Testis (tissue), 3 donors: ENCODE data around the gene ANO6. TPM values are rescaled to one million over a fixed set of nuclear protein-coding genes. Genes with fewer than 3 reads are reported as not detected.

Experiments used
- DNase-seq: peaks from one replicate; pipeline ENCODE4 v3.0.0-alpha.2; 2019
- H3K27ac ChIP-seq, 2 donors: fragments of 200-600 bp; sonication (generic); one replicate each; pipeline ENCODE4 v1.5.1; 2019
- H3K27me3 ChIP-seq: fragments of 200-600 bp; sonication (generic); one replicate; pipeline ENCODE4 v1.5.1; 2019
- H3K36me3 ChIP-seq: fragments of 200-600 bp; sonication (generic); one replicate; pipeline ENCODE4 v1.5.1; 2017; ENCODE audit warnings: low read depth; ENCODE audit errors: missing control alignments
- H3K4me1 ChIP-seq: fragments of 200-600 bp; sonication (generic); one replicate; pipeline ENCODE4 v1.5.1; 2019
- H3K4me3 ChIP-seq, 2 donors: fragments of 200-600 bp; sonication (generic); one replicate each; pipeline ENCODE4 v1.5.1; 2017 to 2019
- H3K9me3 ChIP-seq: fragments of 200-600 bp; sonication (generic); one replicate; pipeline ENCODE4 v1.5.1; 2017
- CTCF ChIP-seq, 3 experiments: fragments of 450-650 bp in 2 of 3; fragments of 200-600 bp in 1 of 3; sonication (generic) in 1 of 3; IDR thresholded peaks; one replicate each; pipeline ENCODE4 v1.5.1; 2016 to 2019; ENCODE audit warnings: antibody characterized with exemption in 3 of 3, mild to moderate bottlenecking in 2 of 3, moderate library complexity in 1 of 3
- POLR2A ChIP-seq: fragments of 450-650 bp; IDR thresholded peaks from one replicate; pipeline ENCODE4 v1.6.1; 2017; ENCODE audit warnings: antibody characterized with exemption, mild to moderate bottlenecking, moderate library complexity
- WGBS, 2 donors: methylation state at CpG; one replicate each; pipeline ENCODE4 v1.1.5; 2018; 5-methylcytosine and 5-hydroxymethylcytosine counted together
- intact Hi-C: fragments of 100-400 bp; cut with DNase I; formaldehyde crosslinking; loops from one replicate; pipeline ENCODE4 v1.15.1; 2023; ENCODE audit warnings: low total_unique reads
- polyA plus RNA-seq: library from polyadenylated mRNA; stranded (reverse); fragments of 350-450 nt; fragmentation: Illumina TruSeq; extraction: RNeasy Lipid Tissue Mini Kit (QIAGEN cat#74804); gene quantifications from one replicate; pipeline ENCODE4 v1.2.3, GENCODE V29; 2014; ENCODE audit warnings: low read depth, low replicate concordance; ENCODE audit not compliant: insufficient read depth
- total RNA-seq, 2 donors: library from RNA; depleted of rRNA; stranded (reverse); fragments of >200 nt; gene quantifications; one replicate each; pipeline ENCODE4 v1.2.3, GENCODE V29; 2016

ANO6 gene
- total and polyA plus RNA-seq, 3 donors from 2014 or later: 33.1 to 75.7 (median 58.0) TPM

- no peaks in the 10 kb centered on the region for H3K9me3 ChIP-seq
- intact Hi-C loops: no loop called here
- no peak overlapping the region for H3K27ac ChIP-seq
- H3K36me3 ChIP-seq: no peaks in the 10 kb centered on the region
- WGBS, 2 donors: 86 to 97% methylated on average over 1 of the region's 1 CpG
- DNase-seq: no peak
- H3K27me3 ChIP-seq: no peaks in the 10 kb centered on the region
- peaks cover 6% of the 10 kb centered on the region for H3K4me1 ChIP-seq
- no peak overlapping the region for H3K4me3 ChIP-seq
- no peak for TF ChIP-seq CTCF (IDR thresholded peaks at IDR 0.05)
- TF ChIP-seq POLR2A: no peak
Measured at GRCh38 chr12:45329702-45330101, 113.8 kb downstream of the ANO6 start.

- Histone ChIP-seq H3K36me3 (no peaks in the 10 kb centered on the region), H3K27me3 (no peaks in the 10 kb centered on the region), H3K4me3 (no peak overlapping the region), H3K27ac (peak overlapping the region in 1 of 2 donors; percentile 5), H3K9me3 (no peaks in the 10 kb centered on the region), H3K4me1 (peaks cover 6% of the 10 kb centered on the region)
- DNase-seq: no peak
- 60 to 63% methylated on average over 2 of the region's 2 CpGs for WGBS, 2 donors
- no peak for TF ChIP-seq CTCF (IDR thresholded peaks at IDR 0.05)
- no peak for TF ChIP-seq POLR2A
- intact Hi-C loops: no loop called here
Measured at GRCh38 chr12:45331552-45331951, 115.7 kb downstream of the ANO6 start.

GRCh38 chr12:45334396-45334795 is 118.5 kb downstream of the ANO6 start:
- Histone ChIP-seq H3K9me3 (no peaks in the 10 kb centered on the region), H3K27me3 (no peaks in the 10 kb centered on the region), H3K4me3 (no peak overlapping the region), H3K4me1 (peaks cover 2% of the 10 kb centered on the region), H3K36me3 (no peaks in the 10 kb centered on the region), H3K27ac (no peak overlapping the region)
- no peak for TF ChIP-seq POLR2A
- TF ChIP-seq CTCF (IDR thresholded peaks at IDR 0.05): no peak
- intact Hi-C loops: no loop called here
- WGBS, 2 donors: 73 to 93% methylated on average over 1 of the region's 1 CpG
- DNase-seq: no peak

- no peak overlapping the region for H3K27ac ChIP-seq
- no peak for TF ChIP-seq POLR2A
- TF ChIP-seq CTCF (IDR thresholded peaks at IDR 0.05): no peak
- no peak overlapping the region for H3K4me3 ChIP-seq
- intact Hi-C loops: no loop called here
- no peaks in the 10 kb centered on the region for H3K9me3 ChIP-seq
- no peaks in the 10 kb centered on the region for H3K4me1 ChIP-seq
- no peak for DNase-seq
- 90 to 97% methylated on average over 2 of the region's 2 CpGs for WGBS, 2 donors
- no peaks in the 10 kb centered on the region for H3K27me3 ChIP-seq
- no peaks in the 10 kb centered on the region for H3K36me3 ChIP-seq
Measured at GRCh38 chr12:45336331-45336730, 120.4 kb downstream of the ANO6 start.

- H3K4me1 ChIP-seq: no peaks in the 10 kb centered on the region
- no peak for DNase-seq
- 76 to 91% methylated on average over 3 of the region's 3 CpGs for WGBS, 2 donors
- H3K4me3 ChIP-seq: no peak overlapping the region
- no peak overlapping the region for H3K27ac ChIP-seq
- H3K36me3 ChIP-seq: no peaks in the 10 kb centered on the region
- no peaks in the 10 kb centered on the region for H3K27me3 ChIP-seq
- intact Hi-C loops: no loop called here
- no peaks in the 10 kb centered on the region for H3K9me3 ChIP-seq
- TF ChIP-seq CTCF (IDR thresholded peaks at IDR 0.05): no peak
- no peak for TF ChIP-seq POLR2A
Measured at GRCh38 chr12:45336762-45337596, 121.1 kb downstream of the ANO6 start.
